Cerebellar nuclear complex (tissue), 1 donor: ENCODE results near the gene TMEM250.

Experiments used
- DNase-seq, 2 experiments: peaks; one replicate each; lab custom pipeline; 2025; lab: John Stamatoyannopoulos, UW

The TMEM250 gene

GRCh38 chr9:136093995-136094881, 24.4 kb downstream of the TMEM250 start:
- DNase-seq = no peak

DNA sequence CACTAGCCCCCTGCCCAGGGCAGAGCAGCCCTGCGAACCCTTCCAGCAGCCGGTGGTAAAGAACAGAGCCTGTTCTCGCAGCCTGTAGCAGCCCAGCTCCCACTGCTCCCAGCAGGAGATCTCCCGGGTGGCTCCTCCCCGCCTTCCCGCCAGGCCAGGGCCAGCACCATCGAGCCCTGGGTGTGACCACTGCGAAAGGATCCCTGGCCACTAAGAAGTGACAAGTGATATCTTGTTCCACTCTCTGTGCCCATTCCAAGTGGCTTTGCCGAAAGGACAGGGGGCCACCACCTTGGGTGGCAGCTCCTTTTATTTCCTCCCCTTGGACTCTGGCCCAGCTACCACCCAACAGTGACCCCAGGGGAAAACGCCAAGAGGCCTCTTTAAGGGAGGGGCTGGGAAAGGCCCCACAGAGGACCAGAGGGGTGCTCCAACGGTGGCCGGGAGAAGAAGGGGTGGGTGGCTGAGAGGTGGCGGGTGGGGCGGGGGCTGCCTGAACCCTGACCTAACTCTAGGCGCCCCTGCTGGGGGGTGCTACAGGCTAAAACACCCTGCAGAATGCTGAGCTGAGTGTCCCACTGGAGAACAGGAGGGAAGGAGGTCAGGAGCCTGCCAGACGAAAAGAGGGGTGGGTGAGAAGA, 25.2 kb downstream of the TMEM250 start:
- no peak for DNase-seq

DNA sequence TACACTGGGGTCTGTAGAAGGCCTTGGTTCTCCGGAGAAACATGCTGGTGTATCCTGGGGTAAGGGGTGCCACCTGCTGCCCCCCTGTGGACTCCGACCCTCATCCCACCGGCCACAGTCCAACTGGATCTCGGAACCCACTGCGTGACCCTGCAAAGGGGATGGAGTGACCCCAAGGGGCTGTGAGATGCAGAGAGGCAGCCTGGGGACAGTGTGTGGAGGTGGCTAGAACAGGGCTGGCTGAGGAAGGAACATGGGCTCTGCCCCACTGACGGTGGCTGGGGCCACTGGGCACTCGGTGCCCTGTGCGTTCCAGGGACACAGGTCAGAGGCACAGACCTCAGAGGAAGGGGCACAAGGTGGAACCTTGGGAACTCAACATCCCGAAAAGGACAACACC, 25.9 kb downstream of the TMEM250 start:
- no peak for DNase-seq

DNA sequence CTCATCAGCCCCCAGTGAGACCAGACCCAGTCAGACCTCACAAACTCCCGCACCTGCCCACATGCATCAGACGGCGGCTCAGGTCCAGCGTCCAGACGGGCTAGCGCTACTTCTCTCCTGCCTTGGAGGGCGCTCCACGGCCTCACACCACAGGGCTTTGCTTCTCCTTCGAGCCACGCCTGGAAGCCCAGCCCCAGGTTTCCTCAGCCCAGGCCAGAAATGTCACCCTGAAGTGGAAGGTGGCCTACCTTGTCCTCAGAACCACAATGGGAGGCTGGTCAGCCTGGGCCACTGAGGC, 26.4 kb downstream of the TMEM250 start:
- DNase-seq = no peak

DNA sequence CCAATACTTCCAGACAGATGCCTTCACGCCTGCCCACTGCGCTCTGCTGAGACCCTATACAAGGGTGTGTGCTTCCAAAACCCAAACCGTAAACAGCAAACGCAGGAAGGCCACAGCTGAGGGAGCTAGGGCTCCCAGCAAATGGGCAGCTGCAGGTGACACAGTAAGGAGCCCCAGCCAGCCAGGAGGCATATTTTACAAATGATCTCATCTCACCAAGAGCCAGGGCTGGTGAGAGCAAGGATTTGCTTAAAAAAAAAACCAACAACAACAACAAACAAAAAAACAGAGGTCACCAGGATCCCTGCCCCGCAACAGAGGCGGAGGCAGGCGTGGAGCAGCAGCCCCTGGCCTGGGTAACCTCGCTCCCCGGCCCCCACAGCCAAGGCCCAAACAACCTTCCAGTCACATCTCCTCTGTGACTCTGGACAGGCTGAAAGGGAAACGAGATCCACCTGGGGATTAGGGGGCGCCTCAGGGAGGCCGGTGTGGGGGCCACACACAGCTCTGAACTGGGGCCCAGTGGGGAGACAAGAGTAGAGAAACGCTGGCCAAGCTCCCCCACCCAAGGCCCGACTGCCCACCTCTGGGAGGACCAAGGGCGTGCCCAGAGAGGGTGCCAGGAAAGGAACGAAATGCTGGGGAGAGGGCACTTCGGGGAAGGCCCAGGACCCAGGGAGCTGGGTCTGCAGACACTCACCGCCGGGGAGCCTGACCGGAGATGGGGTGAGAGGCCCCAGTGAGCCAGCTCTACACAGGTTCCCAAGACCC, 26.9 kb downstream of the TMEM250 start:
- no peak for DNase-seq

DNA sequence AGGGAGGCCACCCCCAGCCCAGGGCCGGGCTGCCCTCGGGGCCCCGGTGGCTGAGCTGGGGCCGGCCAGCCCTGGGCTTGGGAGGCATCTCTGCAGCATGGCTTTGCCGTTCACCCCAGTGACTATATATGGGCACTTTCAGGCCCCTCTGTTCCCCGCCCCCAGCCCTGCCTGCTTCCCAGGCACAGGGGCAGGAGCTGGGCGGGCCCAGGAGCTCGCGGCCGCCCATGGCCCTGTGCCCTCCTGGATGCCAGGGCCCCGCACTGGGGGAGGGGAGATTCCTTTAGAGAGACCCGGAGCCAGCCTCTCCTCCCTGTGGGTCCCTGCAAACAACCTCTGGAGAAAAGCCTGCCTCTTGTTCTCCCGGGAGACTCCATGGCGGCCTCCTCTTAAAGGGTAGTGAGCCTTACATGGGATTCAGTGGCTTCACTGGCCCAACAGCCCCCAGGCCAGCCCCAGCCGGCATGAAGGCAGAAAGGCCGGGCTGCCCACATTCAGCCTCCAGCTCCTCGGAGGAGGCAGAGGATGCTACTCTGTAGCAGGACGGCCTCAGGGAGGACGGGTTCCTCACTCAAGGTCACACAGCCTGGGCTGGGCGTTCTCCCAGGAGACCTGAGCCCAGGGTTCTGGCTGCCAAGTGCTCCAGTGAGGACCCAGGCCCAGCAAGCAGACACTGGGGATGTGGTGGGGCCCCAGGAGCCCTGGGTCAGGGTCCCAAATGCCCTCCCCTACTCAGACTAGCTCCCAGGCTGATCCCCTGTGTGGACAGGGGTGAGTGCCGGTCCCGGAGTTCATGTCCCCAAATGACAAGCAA, 27.7 kb downstream of the TMEM250 start:
- DNase-seq = no peak

GRCh38 chr9:136090056-136090735, 28.5 kb downstream of the TMEM250 start:
- no peak for DNase-seq

DNA sequence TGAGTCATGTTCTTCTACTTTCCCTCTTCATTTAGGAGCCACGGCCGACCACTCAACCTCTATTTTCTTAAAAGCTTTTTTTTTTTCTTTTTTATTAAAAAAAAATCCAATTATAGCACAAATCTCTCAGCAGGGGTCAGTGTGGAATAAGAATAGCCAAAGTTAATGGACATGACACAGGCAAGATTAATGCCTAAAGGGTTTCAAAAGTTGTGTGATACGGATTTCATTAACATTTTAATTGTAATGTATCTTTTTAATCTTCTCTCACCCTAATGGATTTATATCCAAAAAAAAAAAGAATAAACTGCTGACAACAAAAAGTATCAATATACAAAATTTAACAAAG, 29.0 kb downstream of the TMEM250 start:
- no peak for DNase-seq

DNA sequence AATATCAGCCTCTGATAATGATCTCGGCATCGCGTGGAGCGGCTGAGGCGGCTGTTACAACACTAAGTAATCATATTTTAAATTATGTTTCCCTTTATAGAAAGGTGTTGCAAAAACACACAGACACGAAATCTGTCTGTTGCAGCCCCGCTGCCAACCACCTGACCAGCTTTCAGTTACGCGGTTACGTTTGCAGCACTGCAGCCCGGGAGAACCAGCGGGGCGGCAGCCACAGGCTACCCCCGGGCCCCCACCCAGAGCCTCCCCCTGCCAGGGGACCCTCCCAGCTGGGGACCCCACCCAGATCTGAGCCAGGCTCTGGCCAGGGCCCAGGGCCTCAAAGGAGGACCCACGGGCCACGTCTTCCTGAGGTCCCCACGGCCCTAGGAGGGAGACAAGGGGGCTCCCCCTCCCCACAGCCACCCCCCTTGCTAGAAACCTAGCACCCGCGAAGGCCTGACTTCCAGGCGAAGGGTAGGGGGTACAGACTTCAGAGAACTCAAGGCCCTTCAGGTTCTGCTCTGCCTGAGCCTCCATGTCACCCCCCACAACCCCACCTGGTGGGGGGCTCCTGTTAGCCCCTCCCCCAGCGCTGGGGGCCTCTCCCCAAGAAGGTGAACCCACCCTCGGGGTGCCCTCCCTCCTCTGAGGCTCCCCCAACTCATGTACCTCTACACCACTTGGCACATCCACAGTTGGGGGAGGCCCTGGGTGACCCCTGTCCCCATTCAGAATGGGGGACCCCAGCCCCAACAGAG, 29.6 kb downstream of the TMEM250 start:
- DNase-seq = no peak

DNA sequence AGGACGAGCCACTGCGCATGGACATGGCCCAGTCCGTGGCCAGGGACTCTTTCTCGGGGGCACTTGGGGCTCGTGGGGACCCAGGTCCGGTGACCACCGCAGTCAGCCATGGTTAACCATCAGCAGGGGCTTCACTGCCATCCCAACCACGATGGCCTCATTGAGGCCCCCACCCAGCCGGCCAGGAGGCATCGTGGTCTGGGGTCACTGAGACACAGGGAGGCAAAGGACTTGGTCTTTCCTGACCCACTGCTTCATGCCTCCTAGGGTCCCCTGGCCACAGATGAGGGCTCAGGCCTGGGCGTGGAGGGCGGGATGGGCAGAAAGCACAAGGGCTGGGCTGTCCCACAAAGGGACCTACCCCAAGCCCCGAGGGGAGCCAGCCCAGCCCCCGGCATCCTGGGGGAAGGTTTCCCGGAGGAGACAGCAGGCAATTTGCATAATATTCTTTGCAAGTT, 30.2 kb downstream of the TMEM250 start:
- DNase-seq = no peak

DNA sequence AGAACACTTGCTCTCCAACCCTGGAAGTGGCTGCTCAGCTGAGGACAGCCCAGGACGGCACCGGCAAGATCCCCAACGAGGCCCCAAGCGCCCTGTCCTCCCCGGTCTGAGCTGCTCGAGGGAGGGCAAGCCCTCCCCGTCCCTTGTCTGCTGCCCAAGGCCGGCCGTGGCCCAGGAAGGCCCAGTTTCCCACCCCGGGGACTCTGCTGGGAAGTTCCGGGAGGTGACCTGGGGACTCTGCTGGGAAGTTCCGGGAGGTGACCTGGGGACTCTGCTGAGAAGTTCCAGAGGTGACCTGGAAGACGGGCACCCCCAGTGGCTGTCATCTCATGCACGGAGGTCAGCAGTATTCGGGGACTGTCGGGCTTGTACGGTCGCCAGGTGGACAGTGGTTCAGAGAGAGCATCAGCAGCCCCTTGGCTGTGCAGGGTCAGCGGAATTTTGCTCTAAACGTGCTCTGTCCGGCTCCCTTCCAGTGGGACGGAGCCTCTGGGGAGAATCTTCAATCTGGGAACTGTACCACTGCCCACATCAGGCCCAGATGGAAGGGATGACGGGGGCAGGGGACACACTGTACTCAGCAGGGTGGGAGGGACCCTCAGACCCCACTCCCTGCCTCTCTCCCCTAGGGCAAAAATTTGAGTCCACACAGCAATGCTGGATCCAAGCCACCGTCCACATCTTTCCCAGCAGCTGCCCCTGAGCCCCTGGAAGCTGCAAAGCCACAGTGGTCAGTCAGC, 30.8 kb downstream of the TMEM250 start:
- no peak for DNase-seq

DNA sequence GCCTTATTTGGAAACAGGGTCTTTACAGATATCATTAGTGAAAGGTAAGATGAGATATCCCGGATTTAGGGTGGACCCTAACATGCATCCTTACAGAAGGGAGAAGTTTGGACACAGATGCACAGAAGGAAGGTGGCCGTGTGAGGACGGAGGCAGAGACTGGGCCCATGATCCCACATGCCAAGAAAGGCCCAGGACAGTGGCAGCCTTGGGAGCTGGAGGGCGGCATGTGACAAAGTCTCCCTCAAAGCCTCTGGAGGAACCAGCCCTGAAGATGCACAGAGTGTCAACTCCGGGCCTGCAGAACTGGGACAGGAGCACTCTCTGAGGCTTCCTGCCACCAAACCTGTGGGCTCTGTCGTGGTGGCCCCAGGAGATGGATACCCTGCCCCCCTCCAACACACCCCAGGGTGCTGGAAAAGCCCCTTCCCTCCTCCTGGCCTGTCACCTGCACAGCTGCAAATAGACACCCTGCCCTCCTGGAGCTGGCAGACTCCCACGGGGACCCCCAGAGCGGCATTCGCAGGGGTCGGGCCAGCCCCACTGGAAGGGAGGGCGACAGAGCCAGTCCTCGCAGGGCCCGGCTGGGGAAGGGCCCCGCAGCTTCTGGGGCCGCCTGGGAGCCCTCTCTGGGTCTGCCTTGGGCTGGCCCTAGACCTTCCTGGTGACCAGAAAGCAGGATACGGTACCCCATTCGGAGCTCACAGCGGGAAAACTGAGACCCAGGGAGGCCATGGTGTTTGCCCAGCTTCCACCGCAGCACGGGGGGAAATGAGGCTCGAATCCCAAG, 31.5 kb downstream of the TMEM250 start:
- no peak for DNase-seq

- DNase-seq = no peak
These were observed 32.3 kb downstream of the TMEM250 start for GRCh38 chr9:136086213-136086881.

DNA sequence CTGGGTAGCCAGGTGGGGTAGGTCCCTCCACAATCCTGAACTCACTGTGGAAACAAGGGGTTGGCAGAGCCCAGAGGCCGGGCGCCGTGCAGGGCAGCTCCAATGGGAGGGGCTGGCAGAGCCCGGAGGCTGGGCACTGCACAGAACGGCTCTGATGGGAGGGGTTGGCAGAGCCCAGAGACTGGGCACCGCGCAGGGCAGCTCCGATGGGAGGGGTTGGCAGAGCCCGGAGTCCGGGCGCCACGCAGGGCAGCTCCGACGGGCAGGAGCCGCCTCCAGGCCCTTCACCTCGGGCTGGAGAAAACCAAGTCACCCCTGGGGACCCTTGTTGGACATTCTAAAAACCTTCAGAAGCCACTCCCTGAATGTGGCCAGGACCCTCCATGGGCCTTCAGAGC, 32.9 kb downstream of the TMEM250 start:
- peak; percentile 42 to 52 for DNase-seq

DNA sequence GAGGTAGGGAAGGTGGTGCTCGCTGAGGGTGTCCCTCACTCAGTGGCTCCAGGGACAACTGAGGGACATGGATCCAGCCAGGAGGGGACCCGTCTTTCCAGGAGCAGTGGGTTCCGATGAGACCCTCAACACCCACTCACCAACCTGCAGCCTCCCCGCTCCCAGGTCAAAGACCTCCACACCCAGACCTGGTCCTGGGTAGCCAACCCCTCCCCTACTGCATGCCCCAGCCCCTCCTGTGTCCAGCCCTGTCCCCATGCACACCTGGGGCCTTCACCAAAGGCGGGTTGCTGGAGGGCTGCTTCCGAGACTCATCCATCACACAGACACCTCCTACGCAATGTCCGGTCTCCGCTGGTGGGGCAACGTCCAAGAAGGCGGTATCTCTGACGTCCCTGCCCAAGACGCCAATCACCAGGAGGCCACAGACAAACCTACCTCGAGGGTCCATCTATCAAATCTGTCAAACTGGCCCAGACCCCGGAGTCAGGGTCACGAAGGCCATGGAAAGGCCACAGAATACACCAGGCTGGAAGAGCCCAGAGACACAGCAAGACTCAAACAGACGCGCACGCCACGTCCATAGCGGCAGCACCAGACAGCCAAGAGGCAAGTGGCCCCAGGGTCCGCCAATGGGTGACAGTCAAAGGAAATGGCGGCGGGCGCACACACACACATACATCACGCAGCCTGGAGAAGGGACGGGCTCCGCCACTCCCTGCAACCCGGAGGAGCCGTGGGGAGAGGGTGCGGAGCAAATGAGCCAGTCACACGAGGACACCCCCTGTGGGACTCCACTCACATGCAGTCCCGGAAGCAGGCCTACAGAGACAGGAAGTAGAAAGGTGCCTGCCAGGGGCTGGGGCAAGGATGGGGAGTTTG, 34.4 kb downstream of the TMEM250 start:
- DNase-seq = no peak

DNA sequence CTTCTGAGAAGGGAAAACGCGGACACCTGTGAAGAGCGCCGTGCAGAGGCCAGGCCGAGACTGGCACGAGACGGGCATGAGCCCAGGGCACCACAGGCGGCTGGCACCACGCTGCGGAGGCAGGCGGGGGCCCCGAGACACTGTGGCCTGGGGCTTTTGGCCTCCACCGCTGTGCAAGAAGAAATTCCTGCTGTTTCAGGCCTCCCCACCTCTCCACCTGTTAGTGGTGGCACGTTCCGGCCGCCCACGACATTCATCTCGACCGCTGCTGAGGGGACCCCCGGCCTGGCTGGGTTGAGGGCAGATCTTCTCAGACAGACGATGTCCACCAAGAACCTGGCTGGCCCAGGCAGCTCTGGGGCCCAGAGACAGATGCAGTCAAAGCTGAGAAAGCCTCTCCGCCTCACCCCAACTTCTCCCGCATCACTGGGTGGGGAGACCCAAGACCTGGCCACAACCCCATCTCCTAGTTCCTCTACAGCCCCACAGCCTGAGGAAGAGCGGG, 35.1 kb downstream of the TMEM250 start:
- DNase-seq = no peak
